ENCODE data around the gene M6PR.

Gene M6PR

DNA sequence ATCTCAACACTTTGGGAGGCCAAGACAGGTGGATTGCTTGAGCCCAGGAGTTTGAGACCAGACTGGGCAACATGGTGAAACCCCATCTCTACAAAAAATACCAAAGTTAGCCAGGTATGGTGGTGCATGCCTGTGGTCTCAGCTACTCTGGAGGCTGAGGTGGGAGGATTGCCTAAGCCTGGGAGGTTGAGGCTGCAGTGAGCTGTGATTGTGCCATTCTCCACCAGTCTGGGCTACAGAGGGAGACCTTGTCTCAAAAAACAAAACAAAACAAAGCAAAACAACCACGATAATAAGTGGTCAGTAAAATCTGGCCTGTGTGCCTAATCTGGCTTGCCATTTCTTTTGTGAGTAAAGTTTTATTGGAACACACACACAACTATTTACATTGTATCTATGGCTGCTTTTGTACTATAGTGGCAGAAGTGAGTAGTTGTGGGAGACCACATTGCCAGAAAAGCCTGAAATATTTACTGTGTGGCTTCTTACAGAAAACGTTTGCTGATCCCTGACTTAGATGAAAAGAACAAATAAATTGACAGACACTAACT, 20.5 kb upstream of the M6PR start:
- Histone ChIP-seq H3K4me1 (ENCODE audit: control insufficient read depth, insufficient read depth, low read length) (no peaks in the 10 kb centered on the region), H3K27me3 (ENCODE audit: control insufficient read depth, insufficient read depth, low read length) (no peaks in the 10 kb centered on the region), H3K4me3 (ENCODE audit: low read length) (no peak overlapping the region), H3K9me3 (ENCODE audit: control insufficient read depth, low read length) (peaks cover 3% of the 10 kb centered on the region), H3K36me3 (ENCODE audit: control insufficient read depth, insufficient read depth, low read length) (no peaks in the 10 kb centered on the region), H3K9ac (ENCODE audit: low read length) (no peak overlapping the region)

DNA sequence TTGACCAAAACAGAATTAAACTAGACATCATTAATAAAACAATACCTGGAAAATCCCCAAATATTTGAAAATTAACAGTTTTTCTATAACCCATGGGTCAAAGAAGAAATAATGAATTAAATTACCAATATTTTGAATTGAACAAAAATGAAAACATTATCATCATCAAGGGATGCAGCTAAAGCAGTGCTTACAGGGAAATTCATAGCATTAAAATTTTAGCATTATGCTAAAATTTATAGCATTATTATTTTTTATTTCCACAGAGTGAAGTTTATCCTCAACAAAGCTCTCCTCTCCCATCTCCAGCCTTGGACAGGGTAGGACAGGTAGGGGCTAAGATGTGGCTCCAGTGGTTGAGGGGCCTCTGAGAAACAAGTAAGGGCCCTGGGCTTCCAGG, 19.3 kb upstream of the M6PR start:
- H3K4me3 ChIP-seq (ENCODE audit: low read length), result no peak overlapping the region
- H3K4me1 ChIP-seq (ENCODE audit: control insufficient read depth, insufficient read depth, low read length), result no peaks in the 10 kb centered on the region
- no peak overlapping the region for H3K9ac ChIP-seq (ENCODE audit: low read length)

DNA sequence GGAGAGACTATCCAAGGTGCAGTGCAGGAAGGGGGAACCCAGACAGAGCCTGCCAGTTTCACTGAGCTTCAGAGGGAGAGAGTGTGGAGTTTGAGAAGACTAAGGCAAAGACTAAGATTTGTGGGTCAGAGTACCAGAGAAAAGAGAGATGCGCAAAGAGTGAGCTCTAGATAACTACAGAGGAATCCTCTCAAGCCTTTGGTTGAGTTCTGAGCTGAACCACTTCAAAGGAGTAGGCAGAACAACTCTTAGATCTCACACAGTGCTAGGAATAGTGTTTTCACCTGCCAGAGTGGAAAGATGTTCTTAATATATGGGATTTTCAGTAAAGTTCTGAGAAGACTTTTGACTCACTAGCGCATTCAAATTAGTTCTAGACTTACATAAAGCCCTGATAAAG, 10.7 kb upstream of the M6PR start:
- Histone ChIP-seq H3K4me1 (ENCODE audit: control insufficient read depth, insufficient read depth, low read length) (no peaks in the 10 kb centered on the region), H3K4me3 (ENCODE audit: low read length) (no peak overlapping the region), H3K9me3 (ENCODE audit: control insufficient read depth, low read length) (no peaks in the 10 kb centered on the region), H3K27me3 (ENCODE audit: control insufficient read depth, insufficient read depth, low read length) (no peaks in the 10 kb centered on the region), H3K9ac (ENCODE audit: low read length) (no peak overlapping the region), H3K36me3 (ENCODE audit: control insufficient read depth, insufficient read depth, low read length) (no peaks in the 10 kb centered on the region)

More for the DNA sequence above, 19.3 kb upstream of the M6PR start:
- H3K27me3 ChIP-seq (ENCODE audit: control insufficient read depth, insufficient read depth, low read length), result no peaks in the 10 kb centered on the region
- no peaks in the 10 kb centered on the region for H3K36me3 ChIP-seq (ENCODE audit: control insufficient read depth, insufficient read depth, low read length)
- H3K9me3 ChIP-seq (ENCODE audit: control insufficient read depth, low read length), result peaks cover 3% of the 10 kb centered on the region

DNA sequence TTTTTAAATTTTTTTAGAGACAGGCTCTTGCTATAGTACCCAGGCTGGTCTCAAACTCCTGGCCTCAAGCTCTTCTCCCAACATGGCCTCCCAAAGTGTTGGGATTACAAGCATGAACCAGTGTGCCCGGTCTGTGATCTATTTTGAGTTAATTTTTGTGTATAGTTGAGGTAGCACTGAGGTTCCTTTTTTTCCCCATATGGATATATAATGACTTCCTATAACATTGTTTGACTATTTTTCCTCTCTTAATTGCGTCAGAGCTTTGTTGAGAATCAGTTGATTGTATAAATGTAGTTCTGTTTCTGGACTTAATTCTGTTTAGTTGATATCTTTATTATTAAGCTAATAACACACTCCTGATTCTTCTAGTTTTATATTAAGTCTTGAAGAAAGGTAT, 8.6 kb upstream of the M6PR start:
- Histone ChIP-seq H3K9ac (ENCODE audit: low read length) (no peak overlapping the region), H3K4me1 (ENCODE audit: control insufficient read depth, insufficient read depth, low read length) (no peaks in the 10 kb centered on the region), H3K4me3 (ENCODE audit: low read length) (no peak overlapping the region), H3K9me3 (ENCODE audit: control insufficient read depth, low read length) (no peaks in the 10 kb centered on the region), H3K36me3 (ENCODE audit: control insufficient read depth, insufficient read depth, low read length) (no peaks in the 10 kb centered on the region), H3K27me3 (ENCODE audit: control insufficient read depth, insufficient read depth, low read length) (no peaks in the 10 kb centered on the region)

DNA sequence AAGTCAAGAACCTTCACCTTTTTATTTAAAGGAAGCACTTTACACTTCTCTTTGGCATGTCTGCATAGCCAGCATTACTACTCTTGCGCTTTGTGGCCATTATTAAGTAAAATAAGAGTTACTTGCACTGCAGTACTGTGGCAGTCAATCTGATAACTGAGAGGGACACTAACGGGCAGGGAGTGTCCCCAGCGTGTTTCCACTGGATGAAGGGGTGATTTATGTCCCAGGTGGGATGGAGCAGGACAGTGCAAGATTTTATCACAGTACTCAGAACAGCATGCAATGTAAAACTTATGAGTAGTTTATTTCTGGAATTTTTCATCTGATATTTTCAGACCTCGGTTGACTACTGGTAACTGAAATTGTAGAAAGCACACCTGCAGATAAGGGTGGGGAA, 8.1 kb upstream of the M6PR start:
- H3K27me3 ChIP-seq (ENCODE audit: control insufficient read depth, insufficient read depth, low read length), result no peaks in the 10 kb centered on the region
- no peak overlapping the region for H3K9ac ChIP-seq (ENCODE audit: low read length)
- H3K9me3 ChIP-seq (ENCODE audit: control insufficient read depth, low read length), result no peaks in the 10 kb centered on the region
- no peaks in the 10 kb centered on the region for H3K4me1 ChIP-seq (ENCODE audit: control insufficient read depth, insufficient read depth, low read length)
- no peak overlapping the region for H3K4me3 ChIP-seq (ENCODE audit: low read length)
- no peaks in the 10 kb centered on the region for H3K36me3 ChIP-seq (ENCODE audit: control insufficient read depth, insufficient read depth, low read length)

DNA sequence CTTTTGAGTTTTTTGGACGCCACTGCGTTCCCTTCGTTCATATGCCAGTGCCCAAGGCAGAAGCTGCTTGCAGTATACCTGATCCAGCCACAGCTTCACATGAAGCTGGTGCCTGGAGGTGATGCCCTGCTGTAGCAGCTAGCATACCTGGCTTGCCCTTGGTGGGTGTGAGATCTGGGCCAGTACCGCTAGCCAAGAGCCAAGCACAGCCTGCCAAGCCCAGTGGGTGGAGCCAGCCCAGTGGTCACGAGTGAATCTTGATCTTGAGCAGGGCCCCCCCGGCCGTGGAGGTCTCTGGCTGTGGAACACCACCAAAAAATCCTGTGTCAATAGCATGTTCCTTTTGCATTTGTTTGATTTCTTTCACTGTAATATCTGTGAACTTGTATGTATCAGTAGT, 7.3 kb upstream of the M6PR start:
- no peaks in the 10 kb centered on the region for H3K9me3 ChIP-seq (ENCODE audit: control insufficient read depth, low read length)
- H3K36me3 ChIP-seq (ENCODE audit: control insufficient read depth, insufficient read depth, low read length), result no peaks in the 10 kb centered on the region
- no peaks in the 10 kb centered on the region for H3K4me1 ChIP-seq (ENCODE audit: control insufficient read depth, insufficient read depth, low read length)
- H3K27me3 ChIP-seq (ENCODE audit: control insufficient read depth, insufficient read depth, low read length), result no peaks in the 10 kb centered on the region
- H3K4me3 ChIP-seq (ENCODE audit: low read length), result no peak overlapping the region
- no peak overlapping the region for H3K9ac ChIP-seq (ENCODE audit: low read length)

DNA sequence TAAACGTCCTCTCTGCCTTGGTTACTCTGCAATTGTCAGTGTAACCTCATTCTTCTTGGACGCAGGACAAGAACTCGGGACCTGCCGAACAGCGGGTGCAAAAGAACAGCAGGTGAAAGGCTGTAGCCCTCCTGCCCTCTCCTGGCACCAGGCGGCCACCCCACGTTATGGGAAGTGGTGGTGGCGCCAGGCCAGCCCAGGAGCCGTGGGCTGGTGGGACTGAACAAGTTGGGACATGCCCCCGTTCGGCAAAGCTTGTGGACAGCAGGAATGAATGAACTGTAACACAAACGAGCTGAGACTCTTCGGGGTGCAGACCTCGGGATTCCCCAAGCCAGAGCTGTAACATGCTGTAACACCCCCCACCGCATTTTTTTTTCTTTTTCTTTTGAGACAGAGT, 6.6 kb upstream of the M6PR start:
- Histone ChIP-seq H3K9ac (ENCODE audit: low read length) (no peak overlapping the region), H3K4me1 (ENCODE audit: control insufficient read depth, insufficient read depth, low read length) (no peaks in the 10 kb centered on the region), H3K36me3 (ENCODE audit: control insufficient read depth, insufficient read depth, low read length) (no peaks in the 10 kb centered on the region), H3K9me3 (ENCODE audit: control insufficient read depth, low read length) (no peaks in the 10 kb centered on the region), H3K4me3 (ENCODE audit: low read length) (no peak overlapping the region), H3K27me3 (ENCODE audit: control insufficient read depth, insufficient read depth, low read length) (no peaks in the 10 kb centered on the region)

DNA sequence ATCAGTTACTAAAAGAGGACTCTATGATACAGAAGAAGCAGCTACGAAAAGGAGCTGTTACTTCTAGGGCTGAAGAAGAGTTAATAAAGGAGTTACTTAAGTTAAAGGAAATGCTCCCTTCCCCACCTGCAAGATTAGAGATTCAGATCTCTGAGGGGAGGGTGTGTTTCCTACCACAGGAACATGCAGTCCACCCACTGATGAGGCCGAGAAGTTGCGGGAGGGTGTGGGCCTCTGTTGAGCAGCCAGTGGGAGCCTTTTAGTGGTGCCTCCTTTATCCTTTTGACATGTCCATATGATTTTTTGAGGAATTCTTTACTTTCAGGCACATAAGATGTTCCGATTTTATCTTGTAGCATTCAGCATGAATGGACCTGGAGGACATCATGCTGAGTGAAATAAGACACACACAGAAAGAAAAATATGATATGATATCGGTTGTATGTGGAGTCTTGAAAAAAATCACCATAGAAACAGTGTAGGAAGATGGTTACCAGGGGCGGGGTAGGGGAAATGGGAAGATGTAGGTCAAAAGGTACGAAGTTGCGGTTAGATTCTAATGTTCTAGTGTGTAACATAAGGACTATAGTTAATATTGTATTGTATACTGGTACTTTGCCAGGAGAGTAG, 4.4 kb upstream of the M6PR start:
- Histone ChIP-seq H3K9ac (ENCODE audit: low read length) (no peak overlapping the region), H3K36me3 (ENCODE audit: control insufficient read depth, insufficient read depth, low read length) (no peaks in the 10 kb centered on the region), H3K27me3 (ENCODE audit: control insufficient read depth, insufficient read depth, low read length) (no peaks in the 10 kb centered on the region), H3K9me3 (ENCODE audit: control insufficient read depth, low read length) (no peaks in the 10 kb centered on the region), H3K4me3 (ENCODE audit: low read length) (no peak overlapping the region), H3K4me1 (ENCODE audit: control insufficient read depth, insufficient read depth, low read length) (no peaks in the 10 kb centered on the region)

DNA sequence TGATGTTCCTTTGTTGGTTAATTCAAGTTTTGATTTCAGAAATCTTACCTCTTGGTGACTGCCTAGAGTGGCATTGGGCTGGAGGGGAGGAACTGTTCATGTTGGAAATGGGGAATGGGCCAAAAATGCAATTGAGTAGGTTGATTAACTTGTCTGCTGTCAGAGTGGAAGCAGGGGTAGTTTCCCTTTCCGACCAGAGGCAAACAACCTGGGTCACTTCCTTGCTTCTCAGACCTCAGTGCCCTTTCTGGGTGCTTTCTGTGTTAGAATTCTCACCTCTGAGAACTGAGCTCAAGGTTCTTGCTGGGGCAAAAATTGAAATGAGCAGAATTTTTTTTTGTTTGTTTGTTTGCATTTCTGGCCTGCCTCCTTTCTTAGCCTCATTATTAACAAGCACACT, 2.3 kb upstream of the M6PR start:
- no peak overlapping the region for H3K9ac ChIP-seq (ENCODE audit: low read length)
- no peaks in the 10 kb centered on the region for H3K4me1 ChIP-seq (ENCODE audit: control insufficient read depth, insufficient read depth, low read length)
- no peak overlapping the region for H3K4me3 ChIP-seq (ENCODE audit: low read length)
- H3K27me3 ChIP-seq (ENCODE audit: control insufficient read depth, insufficient read depth, low read length), result no peaks in the 10 kb centered on the region
- H3K9me3 ChIP-seq (ENCODE audit: control insufficient read depth, low read length), result no peaks in the 10 kb centered on the region
- no peaks in the 10 kb centered on the region for H3K36me3 ChIP-seq (ENCODE audit: control insufficient read depth, insufficient read depth, low read length)

DNA sequence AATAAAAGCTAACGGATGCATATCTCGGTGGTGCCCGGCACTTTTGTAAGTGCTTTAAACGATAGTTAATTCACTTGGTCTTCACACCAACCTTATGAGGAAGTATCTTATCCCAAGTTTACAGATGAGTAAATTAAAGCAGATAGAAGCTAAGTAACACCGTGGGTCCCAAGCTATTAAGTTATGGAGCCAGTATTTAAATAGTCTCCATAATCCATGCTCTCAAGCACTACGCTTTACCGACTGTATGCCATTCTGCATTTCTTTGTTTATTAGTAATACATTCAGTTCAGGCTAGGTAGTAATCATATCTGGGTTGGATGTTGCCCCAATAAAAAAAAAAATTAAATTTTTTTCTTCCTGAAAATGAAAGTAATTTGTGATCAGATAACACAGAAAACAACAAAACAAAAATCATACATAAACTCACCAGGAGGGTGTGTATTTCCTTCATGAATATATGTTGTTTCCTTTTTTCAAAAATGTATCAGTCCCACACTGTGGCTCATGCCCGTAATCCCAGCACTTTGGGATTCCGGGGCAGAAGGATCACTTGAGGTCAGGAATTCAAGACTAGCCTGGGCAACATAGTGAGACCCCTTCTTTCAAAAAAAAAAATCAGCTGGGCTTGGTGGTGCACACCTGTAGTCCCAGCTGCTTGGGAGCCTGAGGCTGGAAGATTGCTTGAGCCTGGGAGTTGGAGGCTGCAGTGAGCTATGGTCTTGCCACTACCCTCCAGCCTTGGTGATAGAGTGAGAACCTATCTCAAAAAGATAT, 1.4 kb upstream of the M6PR start:
- Histone ChIP-seq H3K9ac (ENCODE audit: low read length) (peak overlapping the region; percentile 92), H3K4me1 (ENCODE audit: control insufficient read depth, insufficient read depth, low read length) (no peaks in the 10 kb centered on the region), H3K36me3 (ENCODE audit: control insufficient read depth, insufficient read depth, low read length) (no peaks in the 10 kb centered on the region)

DNA sequence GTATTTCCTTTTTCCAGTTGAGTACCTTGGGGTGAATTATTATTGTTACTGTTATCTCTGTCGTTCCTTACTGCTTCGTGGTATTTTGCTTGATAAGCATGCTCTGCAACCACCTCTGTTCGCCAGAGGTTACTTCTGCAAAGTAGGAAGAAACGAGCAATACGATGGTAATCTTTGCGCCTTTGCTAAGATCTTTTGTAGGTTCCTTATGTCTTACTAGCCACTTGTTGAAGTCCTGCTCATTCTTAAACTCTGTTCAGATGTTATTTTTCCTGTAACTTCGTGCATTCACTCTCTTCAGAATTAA, 729 bp upstream of the M6PR start:
- Histone ChIP-seq H3K4me1 (ENCODE audit: control insufficient read depth, insufficient read depth, low read length) (no peaks in the 10 kb centered on the region), H3K27me3 (ENCODE audit: control insufficient read depth, insufficient read depth, low read length) (no peaks in the 10 kb centered on the region), H3K36me3 (ENCODE audit: control insufficient read depth, insufficient read depth, low read length) (no peaks in the 10 kb centered on the region), H3K9me3 (ENCODE audit: control insufficient read depth, low read length) (no peaks in the 10 kb centered on the region), H3K9ac (ENCODE audit: low read length) (peak overlapping the region; percentile 92), H3K4me3 (ENCODE audit: low read length) (peak overlapping the region; percentile 93)

More for the DNA sequence above, 1.4 kb upstream of the M6PR start:
- Histone ChIP-seq H3K27me3 (ENCODE audit: control insufficient read depth, insufficient read depth, low read length) (no peaks in the 10 kb centered on the region), H3K9me3 (ENCODE audit: control insufficient read depth, low read length) (no peaks in the 10 kb centered on the region), H3K4me3 (ENCODE audit: low read length) (peak overlapping the region; percentile 93)

DNA sequence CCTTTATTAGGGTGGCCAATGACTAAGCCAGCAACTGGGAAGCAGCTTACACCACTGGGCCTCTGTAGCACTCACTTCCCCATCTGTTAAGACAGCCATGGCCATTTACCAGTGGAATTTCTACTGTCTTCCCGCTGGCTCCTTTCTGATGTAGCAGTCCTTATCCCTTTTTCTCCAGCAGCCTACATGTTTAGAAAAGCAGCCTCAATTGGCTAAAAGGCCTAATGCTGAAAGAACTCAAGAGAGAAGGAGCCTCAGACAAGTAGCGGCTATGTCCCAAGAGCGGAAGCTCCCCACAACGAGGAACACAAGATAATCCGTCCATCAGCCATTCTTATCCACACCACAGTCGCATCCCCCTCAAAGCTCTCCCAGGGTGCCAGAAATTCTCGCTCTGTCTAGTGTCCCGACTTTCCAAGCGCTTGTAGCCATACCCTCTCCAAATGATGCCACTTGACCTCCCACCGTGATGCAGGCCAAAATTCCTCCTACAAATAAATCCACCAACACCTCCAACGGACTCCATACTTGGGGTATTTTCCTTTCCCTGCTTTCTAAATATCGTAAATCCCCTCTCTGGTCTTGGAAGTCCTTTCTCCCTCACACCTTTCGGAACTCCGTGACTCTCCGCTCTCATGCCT, 624 bp downstream of the M6PR start:
- H3K27me3 ChIP-seq (ENCODE audit: control insufficient read depth, insufficient read depth, low read length), result no peaks in the 10 kb centered on the region
- peak overlapping the region; percentile 92 for H3K9ac ChIP-seq (ENCODE audit: low read length)
- peak overlapping the region; percentile 93 for H3K4me3 ChIP-seq (ENCODE audit: low read length)
- no peaks in the 10 kb centered on the region for H3K4me1 ChIP-seq (ENCODE audit: control insufficient read depth, insufficient read depth, low read length)
- H3K9me3 ChIP-seq (ENCODE audit: control insufficient read depth, low read length), result no peaks in the 10 kb centered on the region
- H3K36me3 ChIP-seq (ENCODE audit: control insufficient read depth, insufficient read depth, low read length), result no peaks in the 10 kb centered on the region

All from mucosa of stomach (tissue), 1 donor.